ENCODE data around the gene LRP1. TPM values are rescaled to one million over a fixed set of nuclear protein-coding genes. Genes with fewer than 3 reads are reported as not detected.
A peak's percentile ranks its signal among the peaks of the same experiment; 100 is the strongest.

Gene LRP1
- total and polyA plus RNA-seq, 4 donors, result 87.5 to 375 (median 139) TPM

- peaks cover 8 to 16% (median 13%) of the 10 kb centered on the region in 4 donors for H3K36me3 ChIP-seq (ENCODE audit: control insufficient read depth in 4 of 4, insufficient read depth in 3 of 4, low read depth in 1 of 4, low read length in 3 of 4)
- H3K4me3 ChIP-seq (ENCODE audit: low read depth in 1 of 3, low read length in 3 of 3), result no peak overlapping the region
- H3K4me1 ChIP-seq (ENCODE audit: control insufficient read depth in 4 of 4, insufficient read depth in 4 of 4, low read length in 3 of 4), result peaks cover 23 to 52% (median 41%) of the 10 kb centered on the region in 4 donors
- no peak overlapping the region for H3K27ac ChIP-seq (ENCODE audit: low read depth in 1 of 2, low read length in 2 of 2)
- 54% methylated on average over 5 of the region's 5 CpGs for WGBS
- peaks cover 0 to 11% (median 0%) of the 10 kb centered on the region in 4 donors for H3K27me3 ChIP-seq (ENCODE audit: control insufficient read depth in 4 of 4, insufficient read depth in 4 of 4, low read length in 3 of 4)
- no peak for DNase-seq (ENCODE audit: low spot score)
- no peak overlapping the region for H3K9ac ChIP-seq (ENCODE audit: low read depth in 1 of 2, low read length in 2 of 2)
- no peaks in the 10 kb centered on the region for H3K9me3 ChIP-seq (ENCODE audit: control insufficient read depth in 4 of 4, low read length in 3 of 4)
- no peak for TF ChIP-seq TAF1 (conservative IDR thresholded peaks at IDR 0.05)
- TF ChIP-seq CTCF (IDR thresholded peaks at IDR 0.05; ENCODE audit: low read depth, low read length, missing input control), result no peak
- no peak for TF ChIP-seq RXRA (IDR thresholded peaks at IDR 0.05)
- no peak for TF ChIP-seq RAD21 (IDR thresholded peaks at IDR 0.05)
- TF ChIP-seq GABPA (IDR thresholded peaks at IDR 0.05 in 1 of 2, conservative IDR thresholded peaks at IDR 0.05 in 1 of 2), result no peak
- TF ChIP-seq NR2F2 (IDR thresholded peaks at IDR 0.05), result no peak
- TF ChIP-seq SP1 (IDR thresholded peaks at IDR 0.05), result no peak
- TF ChIP-seq FOXA1 (IDR thresholded peaks at IDR 0.05), result no peak
- no peak for TF ChIP-seq FOXA2 (IDR thresholded peaks at IDR 0.05)
Measured at GRCh38 chr12:57237596-57237931, 109.3 kb downstream of the LRP1 start.

DNA sequence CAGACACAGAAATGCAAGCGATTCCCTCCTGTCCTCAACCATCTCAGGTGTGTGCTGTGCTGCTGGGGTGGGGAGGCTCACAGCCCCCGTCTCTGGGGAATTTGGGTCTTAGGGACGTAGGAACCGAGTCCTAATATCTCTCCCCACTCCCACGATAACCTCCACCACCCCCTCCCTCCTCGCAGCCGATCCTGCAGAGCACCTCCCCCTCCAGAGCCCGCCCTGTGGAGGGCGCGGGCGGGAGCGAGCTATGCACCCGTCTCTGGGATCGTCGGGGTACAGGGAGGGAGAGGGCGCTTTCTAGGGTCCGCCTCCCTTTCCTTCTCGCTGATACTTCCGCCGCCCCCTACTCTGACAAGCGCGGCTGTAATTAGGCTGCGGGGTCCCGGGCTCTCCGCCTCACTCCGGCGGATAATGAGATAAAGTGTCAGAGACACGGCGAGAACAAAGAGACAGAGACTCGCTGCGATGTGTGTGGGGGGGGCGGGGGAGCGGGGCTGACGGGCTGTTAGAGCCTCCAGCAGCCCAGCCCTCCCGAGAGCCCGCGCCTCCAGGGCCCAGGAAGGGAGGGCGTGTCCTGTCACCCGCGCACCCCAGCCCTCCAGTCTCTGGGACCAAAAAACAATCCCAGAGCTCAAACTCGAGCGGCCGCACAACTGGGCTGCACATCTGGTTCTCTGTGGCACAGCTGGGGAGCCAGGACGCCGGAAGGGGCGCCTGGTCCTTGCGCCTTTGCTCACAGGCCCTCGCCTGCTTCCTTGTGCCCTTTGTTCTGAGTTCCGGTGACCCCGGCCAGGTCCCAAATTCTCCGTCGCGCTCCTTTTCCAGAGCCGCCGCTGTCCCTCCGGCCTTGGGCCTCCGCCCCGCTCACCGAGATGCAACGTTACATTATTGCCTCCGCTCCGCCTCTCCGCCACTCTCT is 109.9 kb downstream of the LRP1 start:
- Histone ChIP-seq H3K27ac (ENCODE audit: low read depth in 1 of 2, low read length in 2 of 2) (no peak overlapping the region), H3K36me3 (ENCODE audit: control insufficient read depth in 4 of 4, insufficient read depth in 3 of 4, low read depth in 1 of 4, low read length in 3 of 4) (peaks cover 6 to 11% (median 8%) of the 10 kb centered on the region in 4 donors), H3K9ac (ENCODE audit: low read depth in 1 of 2, low read length in 2 of 2) (no peak overlapping the region), H3K4me3 (ENCODE audit: low read depth in 1 of 3, low read length in 3 of 3) (no peak overlapping the region), H3K4me1 (ENCODE audit: control insufficient read depth in 4 of 4, insufficient read depth in 4 of 4, low read length in 3 of 4) (peaks cover 26 to 52% (median 41%) of the 10 kb centered on the region in 4 donors), H3K9me3 (ENCODE audit: control insufficient read depth in 4 of 4, low read length in 3 of 4) (no peaks in the 10 kb centered on the region), H3K27me3 (ENCODE audit: control insufficient read depth in 4 of 4, insufficient read depth in 4 of 4, low read length in 3 of 4) (peaks cover 0 to 11% (median 0%) of the 10 kb centered on the region in 4 donors)
- DNase-seq (ENCODE audit: low spot score), result peak; percentile 33
- TF ChIP-seq JUND (IDR thresholded peaks at IDR 0.05) (no peak), HNF4G (IDR thresholded peaks at IDR 0.05) (no peak), RXRA (IDR thresholded peaks at IDR 0.05) (no peak), RAD21 (IDR thresholded peaks at IDR 0.05) (no peak), GABPA (IDR thresholded peaks at IDR 0.05 in 1 of 2, conservative IDR thresholded peaks at IDR 0.05 in 1 of 2) (no peak), FOXA1 (IDR thresholded peaks at IDR 0.05) (no peak), SP1 (IDR thresholded peaks at IDR 0.05) (no peak), CTCF (IDR thresholded peaks at IDR 0.05; ENCODE audit: low read depth, low read length, missing input control) (no peak), NR2F2 (IDR thresholded peaks at IDR 0.05) (no peak)
- 12% methylated on average over 63 of the region's 63 CpGs for WGBS
